ENCODE results near the gene KCNK4.
"Not testable (repeated sequence)": the region's sequence is repeated elsewhere in the genome, so short reads cannot be mapped to it uniquely, and the experiment has no call there.

The KCNK4 gene

DNA sequence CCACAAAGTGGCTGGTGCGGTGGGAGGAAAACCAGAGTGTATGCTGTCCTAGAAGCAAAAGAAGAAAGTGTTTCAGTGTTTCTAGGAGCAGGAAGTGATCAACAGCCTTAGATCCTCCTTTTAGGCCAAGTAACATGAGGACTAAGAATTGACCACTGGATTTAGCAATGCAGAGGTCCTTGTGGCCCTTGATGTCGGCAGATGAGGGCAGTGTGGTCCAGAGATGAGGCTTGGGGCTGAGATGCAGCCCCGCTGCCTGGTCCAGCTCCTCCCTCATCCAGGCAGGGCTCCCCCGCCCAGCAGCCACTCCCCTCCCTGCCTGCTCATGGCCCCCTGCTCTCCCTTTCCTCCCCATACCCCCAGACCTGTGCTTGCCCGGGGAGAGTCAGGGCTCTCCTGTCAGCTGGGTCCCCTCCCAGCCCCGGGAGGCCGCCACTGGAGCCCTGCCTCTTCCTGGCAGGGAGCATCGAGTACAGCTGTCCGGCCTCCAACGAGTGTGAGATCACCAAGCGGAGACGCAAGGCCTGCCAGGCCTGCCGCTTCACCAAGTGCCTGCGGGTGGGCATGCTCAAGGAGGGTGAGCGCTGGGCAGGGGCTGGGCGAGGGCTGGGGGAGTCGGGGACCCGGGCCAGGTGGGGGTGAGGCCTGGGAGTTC is 22.5 kb downstream of the KCNK4 start:
- DNase-seq = no peak

DNA sequence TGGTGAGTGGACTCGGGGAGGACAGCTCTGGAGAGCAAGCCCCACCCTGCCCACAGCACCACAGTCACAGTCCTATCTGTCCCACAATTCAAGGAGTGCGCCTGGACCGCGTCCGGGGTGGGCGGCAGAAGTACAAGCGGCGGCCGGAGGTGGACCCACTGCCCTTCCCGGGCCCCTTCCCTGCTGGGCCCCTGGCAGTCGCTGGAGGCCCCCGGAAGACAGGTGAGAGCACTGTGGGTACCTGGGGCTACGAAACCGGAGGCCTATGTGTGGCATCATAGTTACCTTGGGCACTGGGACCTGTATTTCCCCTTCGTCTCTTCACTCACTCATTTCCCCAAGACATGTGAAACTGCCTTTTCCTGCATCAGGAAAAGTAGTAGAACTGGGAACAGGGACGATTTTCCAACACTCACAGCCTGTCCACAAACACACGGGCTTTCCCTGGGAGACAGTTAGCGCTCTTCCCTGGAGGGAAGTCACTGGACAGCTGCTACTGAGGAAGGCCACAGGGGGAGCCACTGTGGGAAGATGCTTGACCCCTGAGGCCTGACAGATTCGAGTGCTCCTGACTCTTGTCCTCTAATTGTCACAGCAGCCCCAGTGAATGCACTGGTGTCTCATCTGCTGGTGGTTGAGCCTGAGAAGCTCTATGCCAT is 23.2 kb downstream of the KCNK4 start:
- no peak for DNase-seq

DNA sequence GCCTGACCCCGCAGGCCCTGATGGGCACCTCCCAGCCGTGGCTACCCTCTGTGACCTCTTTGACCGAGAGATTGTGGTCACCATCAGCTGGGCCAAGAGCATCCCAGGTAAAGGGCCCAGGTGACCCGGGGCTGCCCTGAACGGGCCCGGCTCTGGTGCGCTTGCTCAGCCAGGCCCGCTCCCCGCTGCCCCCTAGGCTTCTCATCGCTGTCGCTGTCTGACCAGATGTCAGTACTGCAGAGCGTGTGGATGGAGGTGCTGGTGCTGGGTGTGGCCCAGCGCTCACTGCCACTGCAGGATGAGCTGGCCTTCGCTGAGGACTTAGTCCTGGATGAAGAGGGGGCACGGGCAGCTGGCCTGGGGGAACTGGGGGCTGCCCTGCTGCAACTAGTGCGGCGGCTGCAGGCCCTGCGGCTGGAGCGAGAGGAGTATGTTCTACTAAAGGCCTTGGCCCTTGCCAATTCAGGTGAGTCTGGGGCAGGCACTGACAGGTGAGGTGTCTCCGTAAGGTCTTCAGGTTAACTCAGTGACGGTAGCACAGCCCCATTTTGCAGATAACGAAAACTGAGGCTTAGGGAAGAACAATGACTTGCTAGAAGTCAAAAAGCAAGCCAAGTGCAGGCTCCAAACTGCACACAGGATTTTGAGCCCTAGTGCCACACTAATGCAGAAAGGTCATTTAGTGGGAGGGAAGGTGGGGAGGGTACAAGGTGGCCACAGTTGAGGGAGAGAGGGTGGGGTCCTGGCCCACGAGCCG is 23.9 kb downstream of the KCNK4 start:
- no peak for DNase-seq

DNA sequence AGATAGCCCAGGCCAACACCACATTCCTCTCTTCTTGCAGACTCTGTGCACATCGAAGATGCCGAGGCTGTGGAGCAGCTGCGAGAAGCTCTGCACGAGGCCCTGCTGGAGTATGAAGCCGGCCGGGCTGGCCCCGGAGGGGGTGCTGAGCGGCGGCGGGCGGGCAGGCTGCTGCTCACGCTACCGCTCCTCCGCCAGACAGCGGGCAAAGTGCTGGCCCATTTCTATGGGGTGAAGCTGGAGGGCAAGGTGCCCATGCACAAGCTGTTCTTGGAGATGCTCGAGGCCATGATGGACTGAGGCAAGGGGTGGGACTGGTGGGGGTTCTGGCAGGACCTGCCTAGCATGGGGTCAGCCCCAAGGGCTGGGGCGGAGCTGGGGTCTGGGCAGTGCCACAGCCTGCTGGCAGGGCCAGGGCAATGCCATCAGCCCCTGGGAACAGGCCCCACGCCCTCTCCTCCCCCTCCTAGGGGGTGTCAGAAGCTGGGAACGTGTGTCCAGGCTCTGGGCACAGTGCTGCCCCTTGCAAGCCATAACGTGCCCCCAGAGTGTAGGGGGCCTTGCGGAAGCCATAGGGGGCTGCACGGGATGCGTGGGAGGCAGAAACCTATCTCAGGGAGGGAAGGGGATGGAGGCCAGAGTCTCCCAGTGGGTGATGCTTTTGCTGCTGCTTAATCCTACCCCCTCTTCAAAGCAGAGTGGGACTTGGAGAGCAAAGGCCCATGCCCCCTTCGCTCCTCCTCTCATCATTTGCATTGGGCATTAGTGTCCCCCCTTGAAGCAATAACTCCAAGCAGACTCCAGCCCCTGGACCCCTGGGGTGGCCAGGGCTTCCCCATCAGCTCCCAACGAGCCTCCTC is 24.8 kb downstream of the KCNK4 start:
- not testable (repeated sequence) for DNase-seq

DNA sequence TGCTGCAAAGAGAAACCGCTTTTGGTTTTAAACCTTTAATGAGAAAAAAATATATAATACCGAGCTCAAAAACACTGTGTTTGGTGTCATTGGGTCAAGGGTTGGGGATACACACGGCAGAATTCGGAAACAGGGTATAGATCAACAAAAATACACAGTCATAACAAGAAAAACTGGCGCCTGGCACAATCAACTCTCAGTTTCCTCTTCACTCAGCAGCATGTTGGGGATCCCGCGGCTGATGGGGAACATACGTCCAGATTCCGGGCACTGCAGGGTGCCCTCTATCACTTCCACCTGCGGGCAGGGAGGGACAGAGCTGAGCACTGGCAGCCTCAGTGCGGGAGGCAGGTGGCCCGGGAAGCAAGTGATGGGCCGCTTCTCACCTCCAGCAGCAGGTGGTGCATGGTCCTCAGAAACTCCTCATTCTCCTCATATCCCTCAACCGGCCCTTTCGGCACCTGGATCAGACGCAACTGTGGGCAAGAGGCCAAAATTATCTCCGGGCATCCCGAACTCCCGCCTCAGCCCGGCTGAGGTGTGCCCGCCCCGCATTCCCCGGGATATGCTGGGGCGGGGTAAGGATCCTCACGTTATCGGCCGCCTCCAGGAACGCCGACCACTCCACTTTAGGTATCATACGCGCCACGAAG is 25.7 kb downstream of the KCNK4 start:
- no peak for DNase-seq

DNA sequence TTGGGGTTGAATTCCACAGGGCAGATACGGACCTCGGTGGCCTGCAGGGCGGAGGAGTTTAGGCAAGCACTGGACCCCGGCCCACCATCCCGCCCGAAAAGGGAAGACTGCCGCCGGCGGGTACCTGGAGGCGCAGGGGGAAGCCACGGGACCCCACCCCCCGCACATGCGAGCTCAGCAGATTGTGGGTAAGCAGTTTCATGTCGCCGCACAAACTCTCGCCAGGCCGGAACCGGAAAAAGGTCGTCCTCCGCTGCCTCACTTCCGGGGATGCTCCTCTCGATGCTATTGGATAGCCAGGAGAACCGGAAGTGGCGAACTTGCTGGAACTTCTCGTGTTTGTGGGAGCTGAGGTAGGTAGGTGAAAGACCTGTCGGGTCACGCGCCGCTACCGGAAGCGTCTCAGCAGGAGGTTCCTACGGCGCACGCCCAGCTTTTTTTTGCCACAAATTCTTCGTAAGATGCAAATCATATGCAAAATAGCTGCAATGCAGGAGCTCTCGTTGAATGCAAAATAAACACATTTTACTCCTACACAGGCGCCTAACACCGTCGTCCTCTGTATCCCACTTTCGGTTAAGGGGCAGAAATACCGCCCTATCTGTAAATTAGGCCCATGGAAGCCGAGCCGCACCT is 26.3 kb downstream of the KCNK4 start, which contains the start of gene TRMT112:
TRMT112 (minus strand) TSS at position 235 of the 636 bp plus-strand sequence; CDS start at position 202, 33 bp downstream.
- DNase-seq = peak; percentile 95

DNA sequence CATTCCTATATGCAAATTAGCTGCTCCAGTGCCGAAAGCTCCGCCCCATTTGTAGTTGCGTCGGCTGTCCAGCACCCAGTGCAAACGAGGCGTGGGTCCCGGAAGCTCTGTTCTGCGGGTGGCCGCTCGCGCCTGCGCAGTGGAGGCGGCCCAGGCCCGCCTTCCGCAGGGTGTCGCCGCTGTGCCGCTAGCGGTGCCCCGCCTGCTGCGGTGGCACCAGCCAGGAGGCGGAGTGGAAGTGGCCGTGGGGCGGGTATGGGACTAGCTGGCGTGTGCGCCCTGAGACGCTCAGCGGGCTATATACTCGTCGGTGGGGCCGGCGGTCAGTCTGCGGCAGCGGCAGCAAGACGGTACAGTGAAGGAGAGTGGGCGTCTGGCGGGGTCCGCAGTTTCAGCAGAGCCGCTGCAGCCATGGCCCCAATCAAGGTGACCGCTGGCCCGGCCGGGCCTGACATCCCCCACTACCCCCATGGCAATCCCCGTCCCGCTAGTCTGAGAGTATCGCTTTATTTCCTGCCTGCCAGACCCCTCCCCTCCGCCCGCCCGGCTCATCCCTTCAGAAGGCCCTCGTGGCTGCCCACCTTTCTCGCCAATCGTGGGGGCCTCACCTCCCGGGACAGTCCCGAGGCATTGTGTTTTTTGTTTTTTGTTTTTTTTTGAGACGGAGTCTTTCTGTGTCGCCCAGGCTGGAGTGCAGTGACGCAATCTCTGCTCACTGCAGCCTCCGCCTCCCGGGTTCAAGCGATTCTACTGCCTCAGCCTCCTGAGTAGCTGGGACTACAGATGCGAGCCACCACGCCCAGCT is 27.1 kb downstream of the KCNK4 start, which contains the start of gene PRDX5:
PRDX5 (plus strand) TSS at position 161 of the 805 bp plus-strand sequence; CDS start at position 256, 95 bp downstream.
- peak; percentile 92 for DNase-seq

DNA sequence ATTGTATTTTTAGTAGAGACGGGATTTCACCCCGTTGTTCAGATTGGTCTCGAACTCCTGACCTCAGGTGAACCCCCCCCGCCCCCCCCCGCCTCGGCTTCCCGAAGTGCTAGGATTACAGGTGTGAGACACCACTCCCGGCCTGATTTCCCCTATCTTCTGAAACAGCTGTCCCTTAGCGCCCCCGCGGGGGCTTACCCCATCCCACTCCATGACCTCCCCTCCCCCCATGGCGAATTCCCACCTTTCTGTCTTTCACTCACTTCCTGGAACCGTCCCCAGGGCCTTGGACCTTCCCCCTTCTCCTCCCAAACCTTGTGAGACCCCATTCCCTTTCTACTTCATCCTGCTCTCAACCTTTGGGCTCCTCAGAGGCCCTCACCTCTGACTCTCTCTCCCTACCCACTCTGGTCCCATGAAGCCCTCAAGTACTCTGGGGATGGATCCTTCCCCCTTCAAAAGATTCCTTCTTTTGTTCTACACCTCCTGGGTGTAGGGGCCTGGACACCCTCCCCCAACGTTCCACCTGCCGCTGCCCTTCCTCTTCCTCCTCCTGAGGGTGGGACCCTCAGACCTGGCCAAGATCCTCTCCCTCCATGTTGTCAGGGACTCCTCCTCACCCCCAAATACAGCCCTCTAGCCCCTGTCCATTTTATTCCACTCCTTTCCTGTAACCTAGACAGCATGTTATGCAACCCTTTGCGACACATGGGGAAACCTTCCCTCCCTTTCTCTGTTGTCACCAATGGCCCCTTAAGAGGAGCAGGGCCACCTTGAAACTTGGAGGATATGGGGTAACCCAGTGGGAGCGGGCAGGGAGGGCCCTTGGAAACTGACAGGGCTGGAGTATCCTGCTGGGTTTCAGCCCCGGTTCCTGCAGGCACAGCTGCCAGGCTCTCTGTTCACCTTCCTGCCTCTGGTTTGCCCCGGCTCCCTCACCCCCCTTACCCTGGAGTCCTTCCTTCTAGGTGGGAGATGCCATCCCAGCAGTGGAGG is 28.0 kb downstream of the KCNK4 start:
- DNase-seq = no peak

DNA sequence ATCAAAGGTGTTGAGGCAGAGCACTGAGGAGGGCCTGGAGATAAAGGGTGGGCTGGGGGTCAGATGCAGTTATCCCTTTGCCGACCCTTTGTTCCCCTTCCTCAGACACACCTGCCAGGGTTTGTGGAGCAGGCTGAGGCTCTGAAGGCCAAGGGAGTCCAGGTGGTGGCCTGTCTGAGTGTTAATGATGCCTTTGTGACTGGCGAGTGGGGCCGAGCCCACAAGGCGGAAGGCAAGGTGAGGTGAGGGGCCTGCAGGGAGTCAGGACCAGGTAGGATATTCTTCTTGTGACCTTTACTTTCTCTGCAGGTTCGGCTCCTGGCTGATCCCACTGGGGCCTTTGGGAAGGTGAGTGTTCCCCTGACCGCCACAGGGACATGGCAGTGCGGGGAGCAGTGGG is 29.5 kb downstream of the KCNK4 start:
- DNase-seq = no peak

DNA sequence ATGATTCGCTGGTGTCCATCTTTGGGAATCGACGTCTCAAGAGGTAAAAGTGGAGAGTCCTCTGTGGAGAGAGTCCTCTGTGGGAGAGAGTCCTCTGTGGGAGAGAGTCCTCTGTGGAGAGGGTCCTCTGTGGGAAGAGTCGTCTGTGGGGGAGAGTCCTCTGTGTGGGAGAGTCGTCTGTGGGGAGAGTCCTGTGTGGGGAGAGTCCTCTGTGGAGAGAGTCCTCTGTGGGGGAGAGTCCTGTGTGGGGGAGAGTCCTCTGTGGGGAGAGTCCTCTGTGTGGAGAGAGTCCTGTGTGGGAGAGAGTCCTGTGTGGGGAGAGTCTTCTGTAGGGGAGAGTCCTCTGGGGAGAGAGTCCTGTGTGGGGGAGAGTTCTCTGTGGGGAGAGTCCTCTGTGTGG is 29.9 kb downstream of the KCNK4 start:
- DNase-seq = no peak

DNA sequence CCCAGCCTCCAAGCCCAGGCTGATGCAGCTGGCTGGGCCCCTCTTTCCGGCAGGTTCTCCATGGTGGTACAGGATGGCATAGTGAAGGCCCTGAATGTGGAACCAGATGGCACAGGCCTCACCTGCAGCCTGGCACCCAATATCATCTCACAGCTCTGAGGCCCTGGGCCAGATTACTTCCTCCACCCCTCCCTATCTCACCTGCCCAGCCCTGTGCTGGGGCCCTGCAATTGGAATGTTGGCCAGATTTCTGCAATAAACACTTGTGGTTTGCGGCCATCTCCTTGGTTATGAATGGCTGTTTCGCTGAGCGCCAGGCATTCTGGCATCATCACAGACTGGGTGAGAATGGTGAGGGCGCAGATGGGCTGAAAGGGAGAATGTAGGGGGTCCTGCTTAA is 30.4 kb downstream of the KCNK4 start:
- DNase-seq = no peak

DNA sequence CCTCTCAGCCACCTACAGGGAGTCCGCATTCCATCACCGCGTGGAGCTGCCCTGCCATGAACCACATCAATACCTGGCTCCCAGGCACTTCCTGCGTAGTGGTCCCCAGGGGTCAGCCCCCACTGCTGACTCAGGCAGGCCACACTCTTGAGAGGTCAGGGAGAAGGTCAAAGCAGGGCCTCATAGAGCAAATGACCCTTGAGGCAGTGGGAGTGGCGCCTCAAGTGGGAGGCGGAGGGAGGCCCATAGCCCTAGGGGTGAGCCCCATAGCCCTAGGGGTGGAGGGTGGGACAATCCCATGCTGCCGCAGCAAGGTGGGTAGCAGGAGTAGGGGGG is 31.8 kb downstream of the KCNK4 start:
- no peak for DNase-seq

DNA sequence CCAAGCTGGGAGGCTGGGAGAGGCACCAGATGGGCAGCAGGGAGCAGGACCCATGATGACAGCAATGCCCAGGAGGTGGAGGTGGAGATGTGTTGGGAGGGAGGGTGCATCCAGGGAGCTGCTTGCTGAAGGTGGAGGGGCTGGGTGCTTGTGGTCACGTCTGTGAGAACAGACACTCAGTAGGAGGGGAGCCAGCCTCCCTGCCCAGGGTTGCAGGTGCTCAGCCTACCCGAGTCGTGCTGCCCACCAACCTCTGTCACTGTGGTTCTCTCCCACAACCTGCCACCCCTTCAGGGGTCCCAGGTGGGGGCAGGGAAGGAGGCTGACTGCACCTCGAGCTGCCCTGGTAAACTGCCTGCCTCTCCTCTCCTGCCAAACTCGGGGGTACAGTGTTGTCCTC is 32.3 kb downstream of the KCNK4 start:
- no peak for DNase-seq

DNA sequence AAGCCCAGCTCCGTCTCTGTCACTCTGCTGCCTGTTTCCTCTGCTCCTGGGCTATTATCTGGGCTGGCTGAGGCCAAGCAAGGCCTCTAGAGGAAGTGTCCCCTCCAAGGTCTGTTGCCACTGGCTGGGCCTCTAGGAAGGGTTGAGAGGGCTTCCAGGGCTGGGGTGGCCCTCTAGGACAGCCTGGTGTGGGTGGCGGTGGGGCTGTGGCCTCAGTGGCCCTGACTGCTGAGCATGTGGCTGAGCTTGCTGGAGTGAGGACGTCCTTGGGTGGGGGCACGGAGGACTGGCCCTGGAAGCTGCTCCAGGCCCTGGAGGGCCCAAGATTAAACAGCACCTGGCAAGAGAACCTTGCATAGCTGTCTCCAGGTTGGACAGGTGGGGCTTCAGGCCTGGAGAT is 32.9 kb downstream of the KCNK4 start:
- not testable (repeated sequence) for DNase-seq

DNA sequence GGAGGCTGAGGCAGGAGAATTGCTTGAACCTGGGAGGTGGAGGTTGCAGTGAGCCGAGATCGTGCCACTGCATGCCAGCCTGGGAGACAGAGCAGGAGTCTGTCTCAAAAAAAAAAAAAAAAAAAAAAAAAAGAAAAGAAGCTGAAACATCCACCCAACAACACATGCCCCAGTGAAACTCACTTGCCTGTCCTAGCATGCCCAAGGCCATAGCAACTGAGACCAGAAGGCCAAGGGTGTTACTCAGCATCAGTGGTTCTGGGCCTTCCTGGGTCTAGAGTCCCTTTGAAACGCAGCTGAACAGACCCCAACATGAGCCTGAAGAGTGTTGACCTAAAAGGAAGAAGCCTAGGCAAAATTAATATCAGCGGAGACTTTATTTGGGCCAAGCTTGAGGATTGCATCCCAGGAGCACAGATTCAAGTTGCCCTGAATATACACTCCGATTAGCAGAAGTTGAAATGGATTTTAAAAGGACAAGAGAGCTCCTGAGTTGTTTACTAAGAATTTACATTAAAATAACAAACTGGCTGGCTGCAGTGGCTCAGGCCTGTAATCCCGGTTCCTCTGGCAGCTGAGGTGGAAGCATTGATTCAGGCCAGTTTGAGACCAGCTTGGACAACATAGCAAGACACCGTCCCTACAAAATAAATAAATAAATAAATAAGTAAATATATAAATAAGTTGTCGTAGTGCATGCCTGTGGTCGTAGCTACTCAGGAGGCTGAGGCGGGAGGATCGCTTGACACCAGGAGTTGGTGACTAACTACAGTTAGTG is 33.8 kb downstream of the KCNK4 start:
- no peak for DNase-seq

DNA sequence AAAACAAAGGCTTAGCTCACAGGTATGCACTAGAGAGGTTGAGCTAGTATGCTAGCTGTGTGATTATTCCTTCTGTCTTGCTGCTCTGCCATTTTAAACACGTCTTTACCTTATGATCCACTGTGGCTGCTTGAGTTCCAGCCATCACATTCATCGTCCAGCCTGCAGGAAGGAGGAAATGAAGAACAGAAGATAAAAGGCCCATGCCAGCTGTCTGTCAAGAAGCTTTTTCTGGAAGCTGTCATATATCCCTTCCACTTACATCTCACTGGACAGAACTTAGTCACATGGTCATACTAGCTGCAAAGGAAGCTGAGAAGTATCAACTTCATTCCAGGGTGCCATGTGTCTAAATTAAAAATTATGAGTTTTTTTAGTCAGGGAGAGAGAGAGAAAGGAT is 36.3 kb downstream of the KCNK4 start:
- DNase-seq = no peak

DNA sequence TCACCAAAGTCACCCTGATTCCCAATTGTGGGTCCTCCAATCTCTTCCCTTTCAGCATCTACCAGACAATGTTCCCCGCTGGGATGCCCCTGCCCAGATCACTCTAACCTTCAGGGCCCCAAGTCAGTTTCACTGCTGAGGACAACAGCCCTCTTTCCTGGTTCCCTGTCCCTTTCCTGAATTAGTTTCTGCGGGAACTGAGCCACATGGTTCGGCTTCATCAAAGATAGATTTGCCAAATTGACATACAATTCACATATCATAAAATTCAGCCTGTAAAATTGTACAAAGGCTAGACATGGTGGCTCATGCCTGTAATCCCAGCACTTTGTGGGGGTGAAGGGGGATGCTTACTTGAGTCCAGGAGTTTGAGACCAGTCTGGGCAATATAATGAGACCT is 36.9 kb downstream of the KCNK4 start:
- no peak for DNase-seq

DNA sequence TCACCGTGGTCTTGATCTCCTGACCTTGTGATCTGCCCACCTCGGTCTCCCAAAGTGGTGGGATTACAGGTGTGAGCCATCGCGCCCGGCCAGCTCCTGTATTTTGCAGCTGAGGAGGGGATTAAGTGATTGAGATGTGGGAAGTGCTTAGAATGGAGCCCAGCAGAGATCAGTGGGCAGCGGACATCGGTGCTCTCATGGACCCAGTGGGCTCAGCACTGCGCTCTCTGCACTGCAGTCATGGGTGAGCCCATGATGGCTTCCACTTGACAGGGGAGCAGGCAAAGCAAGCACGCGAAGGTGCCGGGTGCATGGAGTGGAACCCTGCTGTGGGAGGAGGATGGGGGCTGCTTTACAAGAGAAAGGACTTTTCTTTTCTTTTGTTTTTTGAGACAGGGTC is 39.8 kb downstream of the KCNK4 start:
- no peak for DNase-seq
